Vagina (tissue), 2 donors: ENCODE measurements around the gene IL2RA. TPM values are rescaled to one million over a fixed set of nuclear protein-coding genes. Genes with fewer than 3 reads are reported as not detected.
"Not testable (repeated sequence)": the region's sequence is repeated elsewhere in the genome, so short reads cannot be mapped to it uniquely, and the experiment has no call there.

Source experiments
- DNase-seq, 2 donors: peaks; one replicate each; pipeline ENCODE4 v3.0.0-alpha.2; 2017; ENCODE audit errors: extremely low spot score in 2 of 2
- H3K27ac ChIP-seq: fragments of 200-600 bp; sonication (generic); one replicate; pipeline ENCODE4 v1.5.1; 2019
- H3K27me3 ChIP-seq: fragments of 200-600 bp; sonication (generic); one replicate; pipeline ENCODE4 v1.5.1; 2019
- H3K36me3 ChIP-seq, 2 donors: fragments of 200-600 bp; sonication (generic); one replicate each; pipeline ENCODE4 v1.5.1; 2017 to 2019
- H3K4me1 ChIP-seq: fragments of 200-600 bp; sonication (generic); one replicate; pipeline ENCODE4 v1.5.1; 2019
- H3K4me3 ChIP-seq, 2 donors: fragments of 200-600 bp; sonication (generic); 1 replicate in 1 of 2; 2 replicates in 1 of 2; pipeline ENCODE4 v1.5.1; 2016 to 2019
- H3K9me3 ChIP-seq: fragments of 200-600 bp; sonication (generic); one replicate; pipeline ENCODE4 v1.5.1; 2019
- CTCF ChIP-seq, 3 experiments: fragments of 450-650 bp in 2 of 3; fragments of 200-600 bp in 1 of 3; sonication (generic) in 1 of 3; IDR thresholded peaks; one replicate each; pipeline ENCODE4 v1.5.1; 2017 to 2019; ENCODE audit warnings: antibody characterized with exemption in 3 of 3, mild to moderate bottlenecking in 2 of 3, moderate library complexity in 2 of 3
- POLR2A ChIP-seq, 2 donors: fragments of 450-650 bp; IDR thresholded peaks; one replicate each; pipeline ENCODE4 v1.6.1; 2017; ENCODE audit warnings: antibody characterized with exemption in 2 of 2, mild to moderate bottlenecking in 2 of 2, moderate library complexity in 2 of 2
- POLR2AphosphoS5 ChIP-seq, 2 donors: sonication (generic); formaldehyde crosslinking; IDR thresholded peaks; one replicate each; pipeline ENCODE4 v1.9.0; 2017; ENCODE audit warnings: antibody characterized with exemption in 2 of 2, mild to moderate bottlenecking in 2 of 2, low read depth in 1 of 2; ENCODE audit not compliant: insufficient read depth in 1 of 2
- intact Hi-C: fragments of 100-400 bp; cut with DNase I; formaldehyde crosslinking; loops from one replicate; pipeline ENCODE4 v1.15.1; 2023
- total RNA-seq: library from RNA; depleted of rRNA; stranded (reverse); fragments of >200 nt; gene quantifications from one replicate; pipeline ENCODE4 v1.2.3, GENCODE V29; 2016

IL2RA gene
- total RNA-seq, 1 donor from 2014 or later = not detected

- H3K27me3 ChIP-seq = no peaks in the 10 kb centered on the region
- intact Hi-C loops = no loop called here
- no peaks in the 10 kb centered on the region for H3K9me3 ChIP-seq
- TF ChIP-seq POLR2AphosphoS5 (IDR thresholded peaks at IDR 0.05; ENCODE audit: insufficient read depth in 1 of 2, low read depth in 1 of 2) (no peak), CTCF (IDR thresholded peaks at IDR 0.05) (no peak), POLR2A (IDR thresholded peaks at IDR 0.05) (no peak)
- H3K27ac ChIP-seq = peak overlapping the region; percentile 74
- H3K4me3 ChIP-seq = no peak overlapping the region
- no peak for DNase-seq
- peaks cover 11% of the 10 kb centered on the region for H3K4me1 ChIP-seq
- H3K36me3 ChIP-seq = no peaks in the 10 kb centered on the region
Measured at GRCh38 chr10:6009961-6010360, 52.2 kb downstream of the IL2RA start.

DNA sequence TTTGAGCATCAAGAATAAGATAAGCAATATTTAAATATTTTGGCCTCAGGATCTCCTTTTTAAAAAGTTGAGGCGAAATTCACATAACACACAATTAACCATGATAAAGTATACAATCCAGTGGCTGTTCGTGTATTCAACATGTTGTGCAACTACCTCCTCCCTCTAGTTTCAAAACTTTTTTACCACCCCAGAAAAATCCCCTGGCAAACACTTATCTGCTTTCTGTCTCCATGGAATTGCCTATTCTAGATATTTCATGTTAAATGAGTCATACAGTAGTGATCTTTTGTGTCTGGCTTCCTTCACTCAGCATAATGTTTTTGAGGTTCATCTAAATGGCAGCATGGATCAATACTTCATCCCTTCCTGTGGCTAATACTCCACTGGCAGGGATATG is 53.0 kb downstream of the IL2RA start:
- no peaks in the 10 kb centered on the region for H3K9me3 ChIP-seq
- H3K4me3 ChIP-seq = peak overlapping the region in 1 of 2 donors; percentile 27
- peaks cover 11% of the 10 kb centered on the region for H3K4me1 ChIP-seq
- TF ChIP-seq POLR2A (IDR thresholded peaks at IDR 0.05) (no peak), POLR2AphosphoS5 (IDR thresholded peaks at IDR 0.05; ENCODE audit: insufficient read depth in 1 of 2, low read depth in 1 of 2) (peak; percentile 42 to 48)
- peak overlapping the region; percentile 74 for H3K27ac ChIP-seq
- intact Hi-C loops = no loop called here
- no peaks in the 10 kb centered on the region for H3K36me3 ChIP-seq
- no peaks in the 10 kb centered on the region for H3K27me3 ChIP-seq
- no peak for DNase-seq

GRCh38 chr10:6008497-6009142 is 53.5 kb downstream of the IL2RA start:
- intact Hi-C loops = no loop called here
- no peaks in the 10 kb centered on the region for H3K27me3 ChIP-seq
- no peaks in the 10 kb centered on the region for H3K36me3 ChIP-seq
- no peaks in the 10 kb centered on the region for H3K9me3 ChIP-seq
- no peak for DNase-seq
- peaks cover 11% of the 10 kb centered on the region for H3K4me1 ChIP-seq
- no peak for TF ChIP-seq POLR2A (IDR thresholded peaks at IDR 0.05)
- no peak for TF ChIP-seq CTCF (IDR thresholded peaks at IDR 0.05)
- no peak for TF ChIP-seq POLR2AphosphoS5 (IDR thresholded peaks at IDR 0.05; ENCODE audit: insufficient read depth in 1 of 2, low read depth in 1 of 2)
- peak overlapping the region in 1 of 2 donors; percentile 27 for H3K4me3 ChIP-seq
- H3K27ac ChIP-seq = peak overlapping the region; percentile 74

- Histone ChIP-seq H3K36me3 (no peaks in the 10 kb centered on the region), H3K27me3 (no peaks in the 10 kb centered on the region), H3K27ac (peak overlapping the region; percentile 74), H3K4me1 (peaks cover 11% of the 10 kb centered on the region), H3K9me3 (no peaks in the 10 kb centered on the region), H3K4me3 (no peak overlapping the region)
- no peak for DNase-seq
- intact Hi-C loops = no loop called here
- TF ChIP-seq POLR2AphosphoS5 (IDR thresholded peaks at IDR 0.05; ENCODE audit: insufficient read depth in 1 of 2, low read depth in 1 of 2) = no peak
- no peak for TF ChIP-seq CTCF (IDR thresholded peaks at IDR 0.05)
- TF ChIP-seq POLR2A (IDR thresholded peaks at IDR 0.05) = no peak
Measured at GRCh38 chr10:6006991-6007390, 55.2 kb downstream of the IL2RA start.

GRCh38 chr10:6006546-6006945 is 55.6 kb downstream of the IL2RA start:
- no peak for DNase-seq
- Histone ChIP-seq H3K36me3 (no peaks in the 10 kb centered on the region), H3K4me1 (peaks cover 11% of the 10 kb centered on the region), H3K27ac (peak overlapping the region; percentile 74), H3K4me3 (no peak overlapping the region), H3K27me3 (no peaks in the 10 kb centered on the region), H3K9me3 (no peaks in the 10 kb centered on the region)
- intact Hi-C loops = no loop called here
- TF ChIP-seq POLR2AphosphoS5 (IDR thresholded peaks at IDR 0.05; ENCODE audit: insufficient read depth in 1 of 2, low read depth in 1 of 2) (no peak), POLR2A (IDR thresholded peaks at IDR 0.05) (no peak)

- no peak for DNase-seq
- H3K36me3 ChIP-seq = no peaks in the 10 kb centered on the region
- intact Hi-C loops = no loop called here
- TF ChIP-seq POLR2A (IDR thresholded peaks at IDR 0.05) = no peak
- no peak for TF ChIP-seq POLR2AphosphoS5 (IDR thresholded peaks at IDR 0.05; ENCODE audit: insufficient read depth in 1 of 2, low read depth in 1 of 2)
- TF ChIP-seq CTCF (IDR thresholded peaks at IDR 0.05) = no peak
- H3K9me3 ChIP-seq = no peaks in the 10 kb centered on the region
- peaks cover 11% of the 10 kb centered on the region for H3K4me1 ChIP-seq
- H3K27me3 ChIP-seq = no peaks in the 10 kb centered on the region
- peak overlapping the region; percentile 63 for H3K27ac ChIP-seq
- H3K4me3 ChIP-seq = no peak overlapping the region
Measured at GRCh38 chr10:6005856-6006395, 56.2 kb downstream of the IL2RA start.

GRCh38 chr10:6005161-6005804 is 56.9 kb downstream of the IL2RA start:
- H3K27ac ChIP-seq = peak overlapping the region; percentile 33
- intact Hi-C loops, H3K4me3 ChIP-seq, H3K9me3 ChIP-seq, H3K36me3 ChIP-seq, H3K27me3 ChIP-seq, DNase-seq: not testable (repeated sequence)
- peaks cover 11% of the 10 kb centered on the region for H3K4me1 ChIP-seq
